Neuronal stem cell (in vitro differentiated cells): ENCODE measurements around the gene ZNF416.
A peak's percentile ranks its signal among the peaks of the same experiment; 100 is the strongest.

ENCODE experiments used
- DNase-seq: peaks from one replicate; pipeline ENCODE4 v3.0.0-alpha.2; 2013; ENCODE audit warnings: low spot score
- H2AFZ ChIP-seq: one replicate; pipeline ENCODE4 v1.6.1; 2013; ENCODE audit warnings: mild to moderate bottlenecking, low read length, inconsistent platforms
- H2AK5ac ChIP-seq: 2 replicates; pipeline ENCODE4 v1.6.1; 2013; ENCODE audit warnings: low read depth, mild to moderate bottlenecking, inconsistent platforms, low read length, moderate library complexity, mixed read lengths
- H2BK120ac ChIP-seq: 2 replicates; pipeline ENCODE4 v1.6.1; 2013; ENCODE audit warnings: low read depth, mild to moderate bottlenecking, inconsistent platforms, low read length, moderate library complexity, mixed read lengths
- H2BK12ac ChIP-seq: one replicate; pipeline ENCODE4 v1.6.1; 2013; ENCODE audit warnings: low read length, inconsistent platforms
- H2BK15ac ChIP-seq: 2 replicates; pipeline ENCODE4 v1.6.1; 2013; ENCODE audit warnings: mild to moderate bottlenecking, low read length, inconsistent platforms, mixed read lengths
- H2BK5ac ChIP-seq: one replicate; pipeline ENCODE4 v1.6.1; 2013; ENCODE audit warnings: inconsistent platforms, mild to moderate bottlenecking, low read length, moderate library complexity
- H3K14ac ChIP-seq: one replicate; pipeline ENCODE4 v1.6.1; 2013; ENCODE audit warnings: low read length, inconsistent platforms
- H3K18ac ChIP-seq: 2 replicates; pipeline ENCODE4 v1.6.1; 2013; ENCODE audit warnings: low read length, inconsistent platforms
- H3K23ac ChIP-seq: 2 replicates; pipeline ENCODE4 v1.6.1; 2013; ENCODE audit warnings: low read depth, mild to moderate bottlenecking, mixed read lengths, low read length, inconsistent platforms; ENCODE audit not compliant: poor library complexity
- H3K27ac ChIP-seq: replicated peaks from 3 replicates; pipeline ENCODE4 v1.5.1; 2013; ENCODE audit warnings: low read length, inconsistent platforms
- H3K27me3 ChIP-seq, 3 experiments: 2 replicates each; pipeline ENCODE4 v1.6.1; 2013; ENCODE audit warnings: low read length in 3 of 3, mild to moderate bottlenecking in 2 of 3, inconsistent platforms in 1 of 3, low read depth in 1 of 3, mixed read lengths in 1 of 3, moderate library complexity in 1 of 3; ENCODE audit not compliant: control insufficient read depth in 3 of 3, insufficient read depth in 3 of 3
- H3K36me3 ChIP-seq, 2 donors: replicated peaks in 1 of 2; 2 replicates each; pipeline ENCODE4 v1.6.1; 2013; ENCODE audit warnings: low read length in 2 of 2; ENCODE audit not compliant: control insufficient read depth in 2 of 2, insufficient read depth in 2 of 2
- H3K4ac ChIP-seq: 2 replicates; pipeline ENCODE4 v1.6.1; 2013; ENCODE audit warnings: inconsistent platforms, mild to moderate bottlenecking, low read length, moderate library complexity
- H3K4me1 ChIP-seq, 2 donors: 1 replicate in 1 of 2; 2 replicates in 1 of 2; pipeline ENCODE4 v1.6.1; 2013; ENCODE audit warnings: low read length in 2 of 2, low read depth in 1 of 2; ENCODE audit not compliant: control insufficient read depth in 2 of 2, insufficient read depth in 1 of 2
- H3K4me2 ChIP-seq: one replicate; pipeline ENCODE4 v1.6.1; 2013; ENCODE audit warnings: mild to moderate bottlenecking, low read length, inconsistent platforms; ENCODE audit not compliant: insufficient read depth, poor library complexity, severe bottlenecking
- H3K4me3 ChIP-seq, 2 donors: 2 replicates each; pipeline ENCODE4 v1.5.1; 2013; ENCODE audit warnings: low read length in 2 of 2, mild to moderate bottlenecking in 2 of 2, inconsistent platforms in 1 of 2, moderate library complexity in 1 of 2
- H3K79me1 ChIP-seq: one replicate; pipeline ENCODE4 v1.6.1; 2013; ENCODE audit warnings: low read depth, mild to moderate bottlenecking, inconsistent platforms, low read length, moderate library complexity
- H3K9ac ChIP-seq: one replicate; pipeline ENCODE4 v1.6.1; 2013; ENCODE audit warnings: mild to moderate bottlenecking, low read depth, low read length, inconsistent platforms; ENCODE audit not compliant: poor library complexity
- H3K9me3 ChIP-seq, 2 donors: replicated peaks in 1 of 2; 2 replicates each; pipeline versions ENCODE3 to v1.6.1; 2013; ENCODE audit warnings: low read length in 2 of 2, mild to moderate bottlenecking in 2 of 2, inconsistent platforms in 1 of 2, low read depth in 1 of 2, mixed read lengths in 1 of 2, moderate library complexity in 1 of 2; ENCODE audit not compliant: control insufficient read depth in 2 of 2, insufficient read depth in 1 of 2
- H4K8ac ChIP-seq: one replicate; pipeline ENCODE4 v1.6.1; 2013; ENCODE audit warnings: low read depth, mild to moderate bottlenecking, inconsistent platforms, low read length, moderate library complexity
- H4K91ac ChIP-seq: one replicate; pipeline ENCODE4 v1.6.1; 2013; ENCODE audit warnings: low read length, low read depth, mild to moderate bottlenecking, inconsistent platforms; ENCODE audit not compliant: poor library complexity
- WGBS, 2 donors: extraction: QIAGEN DNeasy Blood & Tissue Kit; methylation state at CpG; one replicate each; pipeline ENCODE4 v1.1.7; 2013; ENCODE audit warnings: missing lambda C conversion rate in 2 of 2, mixed read lengths in 1 of 2; ENCODE audit not compliant: insufficient read length in 2 of 2, insufficient replicate concordance in 1 of 2; ENCODE audit errors: extremely low coverage in 2 of 2; 5-methylcytosine and 5-hydroxymethylcytosine counted together

The ZNF416 gene

GRCh38 chr19:57599377-57599760 is 20.7 kb upstream of the ZNF416 start:
- WGBS, 2 donors = no CpG with 5 or more reads among the region's 8 CpGs
- H2AFZ ChIP-seq = peak overlapping the region; percentile 97
- H3K9me3 ChIP-seq = peaks cover 0 to 5% of the 10 kb centered on the region in 2 donors
- no peak overlapping the region for H3K14ac ChIP-seq
- no peak overlapping the region for H2BK120ac ChIP-seq
- H3K79me1 ChIP-seq = peaks cover 6% of the 10 kb centered on the region
- no peak overlapping the region for H2AK5ac ChIP-seq
- H3K4me3 ChIP-seq = peak overlapping the region; percentile 97
- no peak overlapping the region for H3K27ac ChIP-seq
- peaks cover 3 to 23% of the 10 kb centered on the region in 2 donors for H3K36me3 ChIP-seq
- H3K27me3 ChIP-seq = no peaks in the 10 kb centered on the region
- H3K4me2 ChIP-seq = peak overlapping the region; percentile 29
- DNase-seq = no peak
- H2BK12ac ChIP-seq = no peak overlapping the region
- H4K91ac ChIP-seq = no peak overlapping the region
- H3K23ac ChIP-seq = no peak overlapping the region
- no peak overlapping the region for H3K9ac ChIP-seq
- no peak overlapping the region for H2BK15ac ChIP-seq
- no peak overlapping the region for H4K8ac ChIP-seq
- H3K18ac ChIP-seq = no peak overlapping the region
- no peak overlapping the region for H2BK5ac ChIP-seq
- no peak overlapping the region for H3K4ac ChIP-seq
- H3K4me1 ChIP-seq = peaks cover 4 to 5% of the 10 kb centered on the region in 2 donors

- no peak overlapping the region for H3K27ac ChIP-seq
Observed at GRCh38 chr19:57587529-57587928, 8.8 kb upstream of the ZNF416 start.

DNA sequence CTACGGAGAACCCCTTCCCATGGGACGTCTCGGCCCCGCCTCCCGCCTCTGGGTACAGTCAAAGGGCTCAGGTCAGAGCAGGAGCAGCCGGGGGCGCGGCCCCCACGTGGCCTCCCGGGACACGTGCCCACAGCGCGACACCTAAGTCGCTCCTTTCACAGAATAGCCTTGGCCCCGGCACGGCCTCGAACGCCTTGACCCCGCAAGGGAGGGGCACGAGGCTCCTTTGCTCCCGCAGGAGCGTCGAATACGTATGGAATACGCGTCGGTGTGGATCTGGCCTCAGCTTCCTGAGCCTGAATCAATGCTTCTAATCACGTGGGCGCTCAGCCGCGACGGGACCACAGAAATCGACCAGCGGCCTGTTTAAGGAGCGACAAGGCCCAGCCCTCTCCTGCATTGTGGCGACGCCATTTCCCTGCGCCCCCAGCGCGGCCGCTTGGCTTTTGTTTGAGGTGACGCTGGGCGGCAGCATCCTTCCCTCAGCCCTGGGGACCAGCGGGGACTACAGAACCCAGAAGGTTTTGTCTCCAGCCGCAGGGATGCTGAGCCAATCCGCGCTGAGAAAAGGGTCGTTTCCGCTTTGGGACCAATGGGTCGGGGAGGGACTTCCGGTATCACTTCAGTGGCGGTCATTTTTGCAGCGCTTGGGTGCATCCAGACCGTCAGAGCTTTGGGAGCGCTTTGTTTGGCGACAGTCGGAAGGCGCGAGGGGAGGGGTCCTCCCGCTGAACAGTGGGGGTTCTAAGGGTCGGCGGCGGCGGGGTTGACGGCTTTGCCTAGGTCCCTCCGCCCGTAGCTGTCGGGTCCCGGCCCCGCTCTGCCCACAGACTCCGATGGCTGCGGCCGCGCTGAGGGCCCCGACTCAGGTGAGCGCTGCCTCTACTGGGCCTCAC is 5.1 kb upstream of the ZNF416 start, which contains the start of gene ZIK1:
Gene ZIK1 (plus strand): TSS at position 625 of the 896 bp plus-strand sequence. CDS start 212 bp downstream, at position 837.
- no peak within 1 kb of the TSS for H2BK120ac ChIP-seq
- peak within 1 kb of the TSS; percentile 90 for H3K18ac ChIP-seq
- H4K91ac ChIP-seq = peak within 1 kb of the TSS; percentile 31
- H3K4me3 ChIP-seq = peak within 1 kb of the TSS; percentile 83 to 96
- H3K14ac ChIP-seq = peak within 1 kb of the TSS; percentile 50
- H2BK12ac ChIP-seq = peak within 1 kb of the TSS; percentile 53
- H3K4me1 ChIP-seq = peaks cover 5 to 11% of the 10 kb centered on the region in 2 donors
- peaks cover 41 to 62% of the 10 kb centered on the region in 2 donors for H3K9me3 ChIP-seq
- H3K4me2 ChIP-seq = peak within 1 kb of the TSS; percentile 82
- H3K27ac ChIP-seq = peak within 1 kb of the TSS; percentile 11
- peak within 1 kb of the TSS; percentile 62 for H2BK5ac ChIP-seq
- H2BK15ac ChIP-seq = peak within 1 kb of the TSS; percentile 2
- no CpG with 5 or more reads among the region's 76 CpGs for WGBS, 2 donors
- peaks cover 26 to 40% of the 10 kb centered on the region in 2 donors for H3K36me3 ChIP-seq
- peak within 1 kb of the TSS; percentile 98 for H2AK5ac ChIP-seq
- peaks cover 0 to 2% (median 0%) of the 10 kb centered on the region in 3 experiments for H3K27me3 ChIP-seq
- DNase-seq = peak; percentile 95
- peak within 1 kb of the TSS; percentile 31 for H3K23ac ChIP-seq
- peak within 1 kb of the TSS; percentile 90 for H3K9ac ChIP-seq
- peak within 1 kb of the TSS; percentile 97 for H2AFZ ChIP-seq
- peak within 1 kb of the TSS; percentile 77 for H4K8ac ChIP-seq
- H3K79me1 ChIP-seq = peaks cover 10% of the 10 kb centered on the region
- peak within 1 kb of the TSS; percentile 13 for H3K4ac ChIP-seq

More at GRCh38 chr19:57587529-57587928, 8.8 kb upstream of the ZNF416 start:
- Histone ChIP-seq H3K4me2 (no peak overlapping the region), H2BK120ac (no peak overlapping the region), H4K8ac (no peak overlapping the region), H2AFZ (no peak overlapping the region), H3K4me1 (peaks cover 5 to 11% of the 10 kb centered on the region in 2 donors), H3K27me3 (peaks cover 0 to 2% (median 0%) of the 10 kb centered on the region in 3 experiments), H3K36me3 (peaks cover 61 to 78% of the 10 kb centered on the region in 2 donors), H3K9me3 (peaks cover 76 to 89% of the 10 kb centered on the region in 2 donors), H3K23ac (no peak overlapping the region), H2AK5ac (no peak overlapping the region), H4K91ac (no peak overlapping the region), H2BK15ac (no peak overlapping the region), H2BK5ac (no peak overlapping the region), H3K18ac (no peak overlapping the region), H3K9ac (no peak overlapping the region), H3K4ac (no peak overlapping the region), H3K4me3 (no peak overlapping the region), H3K79me1 (peaks cover 12% of the 10 kb centered on the region), H3K14ac (no peak overlapping the region), H2BK12ac (no peak overlapping the region)
- no peak for DNase-seq
- no CpG with 5 or more reads among the region's 1 CpG for WGBS, 2 donors

- Histone ChIP-seq H3K27ac (no peak overlapping the region), H3K4me1 (peaks cover 5 to 11% of the 10 kb centered on the region in 2 donors), H2BK15ac (peak overlapping the region; percentile 2), H4K8ac (peak overlapping the region; percentile 77), H2AK5ac (peak overlapping the region; percentile 98), H3K23ac (no peak overlapping the region), H3K18ac (peak overlapping the region; percentile 89), H3K9ac (no peak overlapping the region), H3K4ac (no peak overlapping the region), H4K91ac (no peak overlapping the region), H3K4me2 (peak overlapping the region; percentile 65), H3K36me3 (peaks cover 19 to 34% of the 10 kb centered on the region in 2 donors), H2BK120ac (no peak overlapping the region), H3K27me3 (peaks cover 0 to 2% (median 0%) of the 10 kb centered on the region in 3 experiments), H3K14ac (peak overlapping the region; percentile 11), H2AFZ (peak overlapping the region; percentile 97), H2BK12ac (no peak overlapping the region), H3K9me3 (peaks cover 35 to 56% of the 10 kb centered on the region in 2 donors), H3K79me1 (peaks cover 14% of the 10 kb centered on the region), H3K4me3 (peak overlapping the region; percentile 72 to 83), H2BK5ac (peak overlapping the region; percentile 26)
- WGBS, 2 donors = no CpG with 5 or more reads among the region's 21 CpGs
- no peak for DNase-seq
Observed at GRCh38 chr19:57583104-57583520, 4.4 kb upstream of the ZNF416 start.
